ENCODE measurements around the gene RIMS1.

RIMS1 gene

DNA sequence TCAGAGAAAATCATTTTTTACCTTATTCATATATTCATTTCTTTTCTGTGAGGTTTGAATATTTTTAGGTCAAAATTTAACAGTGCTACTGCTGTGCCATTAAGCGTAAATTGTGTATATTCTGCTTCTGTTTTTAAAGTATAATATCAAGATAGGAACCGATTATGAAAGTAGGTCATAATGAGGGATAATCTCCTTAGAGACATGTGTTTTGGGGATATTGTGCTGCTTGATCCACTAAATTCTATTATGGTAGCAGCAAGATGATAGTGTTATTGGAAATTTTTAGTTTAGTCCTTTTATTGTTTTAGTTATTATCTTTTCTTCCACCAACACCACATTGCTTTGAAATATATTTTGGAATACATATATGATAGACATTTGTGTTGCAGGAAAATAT is 244.0 kb downstream of the RIMS1 start:
- TF ChIP-seq, protein P1, sequence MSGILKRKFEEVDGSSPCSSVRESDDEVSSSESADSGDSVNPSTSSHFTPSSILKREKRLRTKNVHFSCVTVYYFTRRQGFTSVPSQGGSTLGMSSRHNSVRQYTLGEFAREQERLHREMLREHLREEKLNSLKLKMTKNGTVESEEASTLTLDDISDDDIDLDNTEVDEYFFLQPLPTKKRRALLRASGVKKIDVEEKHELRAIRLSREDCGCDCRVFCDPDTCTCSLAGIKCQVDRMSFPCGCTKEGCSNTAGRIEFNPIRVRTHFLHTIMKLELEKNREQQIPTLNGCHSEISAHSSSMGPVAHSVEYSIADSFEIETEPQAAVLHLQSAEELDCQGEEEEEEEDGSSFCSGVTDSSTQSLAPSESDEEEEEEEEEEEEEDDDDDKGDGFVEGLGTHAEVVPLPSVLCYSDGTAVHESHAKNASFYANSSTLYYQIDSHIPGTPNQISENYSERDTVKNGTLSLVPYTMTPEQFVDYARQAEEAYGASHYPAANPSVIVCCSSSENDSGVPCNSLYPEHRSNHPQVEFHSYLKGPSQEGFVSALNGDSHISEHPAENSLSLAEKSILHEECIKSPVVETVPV (CRISPR knock-in tag; IDR thresholded peaks at IDR 0.05): no peak
- TF ChIP-seq ARNTL (CRISPR knock-in tag; IDR thresholded peaks at IDR 0.05; ENCODE audit: borderline replicate concordance, low read depth): no peak
- no peak for TF ChIP-seq TOX (CRISPR knock-in tag; IDR thresholded peaks at IDR 0.05; ENCODE audit: borderline replicate concordance)
- no peak for TF ChIP-seq ZFP3 (CRISPR knock-in tag; IDR thresholded peaks at IDR 0.05)
- no peak for TF ChIP-seq SNAI2 (CRISPR knock-in tag; IDR thresholded peaks at IDR 0.05)
- TF ChIP-seq, protein P2, sequence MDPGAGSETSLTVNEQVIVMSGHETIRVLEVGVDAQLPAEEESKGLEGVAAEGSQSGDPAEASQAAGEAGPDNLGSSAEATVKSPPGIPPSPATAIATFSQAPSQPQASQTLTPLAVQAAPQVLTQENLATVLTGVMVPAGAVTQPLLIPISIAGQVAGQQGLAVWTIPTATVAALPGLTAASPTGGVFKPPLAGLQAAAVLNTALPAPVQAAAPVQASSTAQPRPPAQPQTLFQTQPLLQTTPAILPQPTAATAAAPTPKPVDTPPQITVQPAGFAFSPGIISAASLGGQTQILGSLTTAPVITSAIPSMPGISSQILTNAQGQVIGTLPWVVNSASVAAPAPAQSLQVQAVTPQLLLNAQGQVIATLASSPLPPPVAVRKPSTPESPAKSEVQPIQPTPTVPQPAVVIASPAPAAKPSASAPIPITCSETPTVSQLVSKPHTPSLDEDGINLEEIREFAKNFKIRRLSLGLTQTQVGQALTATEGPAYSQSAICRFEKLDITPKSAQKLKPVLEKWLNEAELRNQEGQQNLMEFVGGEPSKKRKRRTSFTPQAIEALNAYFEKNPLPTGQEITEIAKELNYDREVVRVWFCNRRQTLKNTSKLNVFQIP (CRISPR knock-in tag; IDR thresholded peaks at IDR 0.05; ENCODE audit: borderline replicate concordance, low read depth): no peak
- no peak for TF ChIP-seq ISL1 (CRISPR knock-in tag; IDR thresholded peaks at IDR 0.05)
- TF ChIP-seq ZC3H10 (CRISPR knock-in tag; IDR thresholded peaks at IDR 0.05): no peak
- TF ChIP-seq ZNF70 (CRISPR knock-in tag; IDR thresholded peaks at IDR 0.05): peak; percentile 73; the same call in 1 of the 2 replicates
- no peak for TF ChIP-seq GLIS3 (CRISPR knock-in tag; IDR thresholded peaks at IDR 0.05)
- TF ChIP-seq, protein P3, sequence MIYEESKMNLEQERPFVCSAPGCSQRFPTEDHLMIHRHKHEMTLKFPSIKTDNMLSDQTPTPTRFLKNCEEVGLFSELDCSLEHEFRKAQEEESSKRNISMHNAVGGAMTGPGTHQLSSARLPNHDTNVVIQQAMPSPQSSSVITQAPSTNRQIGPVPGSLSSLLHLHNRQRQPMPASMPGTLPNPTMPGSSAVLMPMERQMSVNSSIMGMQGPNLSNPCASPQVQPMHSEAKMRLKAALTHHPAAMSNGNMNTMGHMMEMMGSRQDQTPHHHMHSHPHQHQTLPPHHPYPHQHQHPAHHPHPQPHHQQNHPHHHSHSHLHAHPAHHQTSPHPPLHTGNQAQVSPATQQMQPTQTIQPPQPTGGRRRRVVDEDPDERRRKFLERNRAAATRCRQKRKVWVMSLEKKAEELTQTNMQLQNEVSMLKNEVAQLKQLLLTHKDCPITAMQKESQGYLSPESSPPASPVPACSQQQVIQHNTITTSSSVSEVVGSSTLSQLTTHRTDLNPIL (CRISPR knock-in tag; IDR thresholded peaks at IDR 0.05; ENCODE audit: low read depth): no peak
- 0 out of 2 replicates have a peak, but pooled peaks have one; percentile 40 for TF ChIP-seq TCF4 (CRISPR knock-in tag; IDR thresholded peaks at IDR 0.05; ENCODE audit: borderline replicate concordance)
- TF ChIP-seq BACH2 (CRISPR knock-in tag; IDR thresholded peaks at IDR 0.05; ENCODE audit: borderline replicate concordance): no peak
- TF ChIP-seq, protein P4, sequence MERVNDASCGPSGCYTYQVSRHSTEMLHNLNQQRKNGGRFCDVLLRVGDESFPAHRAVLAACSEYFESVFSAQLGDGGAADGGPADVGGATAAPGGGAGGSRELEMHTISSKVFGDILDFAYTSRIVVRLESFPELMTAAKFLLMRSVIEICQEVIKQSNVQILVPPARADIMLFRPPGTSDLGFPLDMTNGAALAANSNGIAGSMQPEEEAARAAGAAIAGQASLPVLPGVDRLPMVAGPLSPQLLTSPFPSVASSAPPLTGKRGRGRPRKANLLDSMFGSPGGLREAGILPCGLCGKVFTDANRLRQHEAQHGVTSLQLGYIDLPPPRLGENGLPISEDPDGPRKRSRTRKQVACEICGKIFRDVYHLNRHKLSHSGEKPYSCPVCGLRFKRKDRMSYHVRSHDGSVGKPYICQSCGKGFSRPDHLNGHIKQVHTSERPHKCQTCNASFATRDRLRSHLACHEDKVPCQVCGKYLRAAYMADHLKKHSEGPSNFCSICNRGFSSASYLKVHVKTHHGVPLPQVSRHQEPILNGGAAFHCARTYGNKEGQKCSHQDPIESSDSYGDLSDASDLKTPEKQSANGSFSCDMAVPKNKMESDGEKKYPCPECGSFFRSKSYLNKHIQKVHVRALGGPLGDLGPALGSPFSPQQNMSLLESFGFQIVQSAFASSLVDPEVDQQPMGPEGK (CRISPR knock-in tag; IDR thresholded peaks at IDR 0.05; ENCODE audit: borderline replicate concordance): no peak
- no peak for ATAC-seq

DNA sequence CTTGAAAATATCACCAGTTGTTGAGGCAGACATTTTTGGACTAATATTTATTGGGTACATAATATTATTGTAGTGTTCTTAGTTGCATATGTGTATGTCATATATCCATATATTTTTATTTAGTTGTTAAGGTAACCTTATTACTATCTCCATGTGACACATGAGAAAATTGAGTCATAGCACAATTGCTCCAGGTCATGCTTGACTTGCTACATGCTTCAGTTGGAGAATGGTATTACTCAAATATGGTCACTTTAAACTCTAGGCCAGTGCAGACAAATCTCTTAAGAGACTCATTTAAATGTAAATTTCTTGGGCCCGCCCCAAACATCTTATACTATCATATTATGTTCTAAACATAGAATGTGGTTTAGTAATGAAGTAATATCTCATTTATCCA is 246.1 kb downstream of the RIMS1 start:
- ATAC-seq: no peak

More for the DNA sequence above, 246.1 kb downstream of the RIMS1 start:
- no peak for TF ChIP-seq TCF4 (CRISPR knock-in tag; IDR thresholded peaks at IDR 0.05; ENCODE audit: borderline replicate concordance)
- TF ChIP-seq ZNF70 (CRISPR knock-in tag; IDR thresholded peaks at IDR 0.05): no peak
- TF ChIP-seq, protein P3 (CRISPR knock-in tag; IDR thresholded peaks at IDR 0.05; ENCODE audit: low read depth): no peak
- TF ChIP-seq, protein P5, sequence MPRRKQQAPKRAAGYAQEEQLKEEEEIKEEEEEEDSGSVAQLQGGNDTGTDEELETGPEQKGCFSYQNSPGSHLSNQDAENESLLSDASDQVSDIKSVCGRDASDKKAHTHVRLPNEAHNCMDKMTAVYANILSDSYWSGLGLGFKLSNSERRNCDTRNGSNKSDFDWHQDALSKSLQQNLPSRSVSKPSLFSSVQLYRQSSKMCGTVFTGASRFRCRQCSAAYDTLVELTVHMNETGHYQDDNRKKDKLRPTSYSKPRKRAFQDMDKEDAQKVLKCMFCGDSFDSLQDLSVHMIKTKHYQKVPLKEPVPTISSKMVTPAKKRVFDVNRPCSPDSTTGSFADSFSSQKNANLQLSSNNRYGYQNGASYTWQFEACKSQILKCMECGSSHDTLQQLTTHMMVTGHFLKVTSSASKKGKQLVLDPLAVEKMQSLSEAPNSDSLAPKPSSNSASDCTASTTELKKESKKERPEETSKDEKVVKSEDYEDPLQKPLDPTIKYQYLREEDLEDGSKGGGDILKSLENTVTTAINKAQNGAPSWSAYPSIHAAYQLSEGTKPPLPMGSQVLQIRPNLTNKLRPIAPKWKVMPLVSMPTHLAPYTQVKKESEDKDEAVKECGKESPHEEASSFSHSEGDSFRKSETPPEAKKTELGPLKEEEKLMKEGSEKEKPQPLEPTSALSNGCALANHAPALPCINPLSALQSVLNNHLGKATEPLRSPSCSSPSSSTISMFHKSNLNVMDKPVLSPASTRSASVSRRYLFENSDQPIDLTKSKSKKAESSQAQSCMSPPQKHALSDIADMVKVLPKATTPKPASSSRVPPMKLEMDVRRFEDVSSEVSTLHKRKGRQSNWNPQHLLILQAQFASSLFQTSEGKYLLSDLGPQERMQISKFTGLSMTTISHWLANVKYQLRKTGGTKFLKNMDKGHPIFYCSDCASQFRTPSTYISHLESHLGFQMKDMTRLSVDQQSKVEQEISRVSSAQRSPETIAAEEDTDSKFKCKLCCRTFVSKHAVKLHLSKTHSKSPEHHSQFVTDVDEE (CRISPR knock-in tag; IDR thresholded peaks at IDR 0.05): no peak
- TF ChIP-seq, protein P1 (CRISPR knock-in tag; IDR thresholded peaks at IDR 0.05): no peak
- no peak for TF ChIP-seq ZFP30 (CRISPR knock-in tag; IDR thresholded peaks at IDR 0.05)
- TF ChIP-seq SNAI2 (CRISPR knock-in tag; IDR thresholded peaks at IDR 0.05): no peak
- TF ChIP-seq ARNTL (CRISPR knock-in tag; IDR thresholded peaks at IDR 0.05; ENCODE audit: borderline replicate concordance, low read depth): no peak
- TF ChIP-seq BACH2 (CRISPR knock-in tag; IDR thresholded peaks at IDR 0.05; ENCODE audit: borderline replicate concordance): no peak
- TF ChIP-seq CSDC2 (CRISPR knock-in tag; IDR thresholded peaks at IDR 0.05): no peak
- TF ChIP-seq, protein P2 (CRISPR knock-in tag; IDR thresholded peaks at IDR 0.05; ENCODE audit: borderline replicate concordance, low read depth): no peak
- no peak for TF ChIP-seq ISL1 (CRISPR knock-in tag; IDR thresholded peaks at IDR 0.05)
- TF ChIP-seq ZFP3 (CRISPR knock-in tag; IDR thresholded peaks at IDR 0.05): no peak
